Stimulated activated CD8-positive, alpha-beta memory T cell treated with anti-CD3 and anti-CD28 coated beads, Interleukin-7, amount 100 ng/mL, for 4 hours (primary cell): Measurements from ENCODE around the gene ROR1.

Experiments
- DNase-seq, 2 donors: peaks; one replicate each; pipeline ENCODE4 v3.0.0-alpha.2; 2020; ENCODE audit warnings: low read depth in 2 of 2

ROR1 gene

GRCh38 chr1:64228167-64228957, 454.5 kb downstream of the ROR1 start:
- no peak for DNase-seq

GRCh38 chr1:64229307-64229706, 455.5 kb downstream of the ROR1 start:
- DNase-seq = no peak
